Left ventricle myocardium superior (tissue), 1 donor: ENCODE data around the gene AGAP1. TPM values are rescaled to one million over a fixed set of nuclear protein-coding genes. Genes with fewer than 3 reads are reported as not detected.

Experiments used
- ATAC-seq: fragments of 200-7000 bp; cut with Tn5 transposase; one replicate; pipeline ENCODE4 v1.9.1; 2020; ENCODE audit warnings: mild to moderate bottlenecking, moderate library complexity
- DNase-seq: peaks from one replicate; pipeline ENCODE4 v3.0.0-alpha.2; 2020
- intact Hi-C: fragments of 100-400 bp; cut with micrococcal nuclease; formaldehyde crosslinking; loops from one replicate; pipeline ENCODE4 v1.11.0; 2022
- total RNA-seq: library from RNA; stranded (reverse); fragmentation: NEBNext Ultra II Directional; extraction: Animal tissue kit (Norgen Biotek cat#: 25700); gene quantifications from one replicate; pipeline ENCODE4 v1.2.1, GENCODE V29; 2021
- donor health status: DM: no; HTN: yes; CAD: no; lungs with severe emphysema.

Gene AGAP1
- total RNA-seq, 1 donor from 2014 or later = 22.3 TPM

GRCh38 chr2:235979037-235979436 lies 485.2 kb downstream of the AGAP1 start:
- DNase-seq (no peak), ATAC-seq (no peak)
- intact Hi-C loops = no loop called here

GRCh38 chr2:235979753-235980435 lies 486.1 kb downstream of the AGAP1 start:
- DNase-seq (no peak), ATAC-seq (no peak)
- intact Hi-C loops = no loop called here

GRCh38 chr2:235981631-235982030 lies 487.8 kb downstream of the AGAP1 start:
- DNase-seq = no peak
- ATAC-seq = no peak

GRCh38 chr2:235983016-235983415 lies 489.2 kb downstream of the AGAP1 start:
- ATAC-seq (no peak), DNase-seq (no peak)
- intact Hi-C loops = no loop called here

More at GRCh38 chr2:235981631-235982030, 487.8 kb downstream of the AGAP1 start:
- intact Hi-C loops = no loop called here

GRCh38 chr2:235984552-235984951 lies 490.7 kb downstream of the AGAP1 start:
- intact Hi-C loops = no loop called here
- no peak for DNase-seq
- ATAC-seq = no peak

GRCh38 chr2:235986361-235986760 lies 492.5 kb downstream of the AGAP1 start:
- intact Hi-C loops = no loop called here
- no peak for ATAC-seq
- no peak for DNase-seq

- ATAC-seq = no peak
- intact Hi-C loops = no loop called here
Observed at GRCh38 chr2:235988271-235989015, 494.6 kb downstream of the AGAP1 start.

GRCh38 chr2:235989591-235989990 lies 495.7 kb downstream of the AGAP1 start:
- DNase-seq (no peak), ATAC-seq (peak; percentile 10)
- intact Hi-C loops = no loop called here

More at GRCh38 chr2:235988271-235989015, 494.6 kb downstream of the AGAP1 start:
- DNase-seq = no peak

- ATAC-seq (peak; percentile 96), DNase-seq (peak; percentile 80)
- intact Hi-C loops = no loop called here
Observed at GRCh38 chr2:235990344-235990743, 496.5 kb downstream of the AGAP1 start.

GRCh38 chr2:235992024-235992423 lies 498.2 kb downstream of the AGAP1 start:
- ATAC-seq = no peak
- intact Hi-C loops = no loop called here
- no peak for DNase-seq

- intact Hi-C loops = no loop called here
- ATAC-seq = no peak
- DNase-seq = no peak
Observed at GRCh38 chr2:235996419-235996818, 502.6 kb downstream of the AGAP1 start.

GRCh38 chr2:235999011-235999410 lies 505.2 kb downstream of the AGAP1 start:
- intact Hi-C loops = no loop called here
- DNase-seq (no peak), ATAC-seq (no peak)

GRCh38 chr2:236001166-236001828 lies 507.5 kb downstream of the AGAP1 start:
- intact Hi-C loops = no loop called here
- ATAC-seq = no peak
- DNase-seq = no peak

GRCh38 chr2:236001854-236002253 lies 508.0 kb downstream of the AGAP1 start:
- intact Hi-C loops = no loop called here
- no peak for DNase-seq
- no peak for ATAC-seq

- DNase-seq (no peak), ATAC-seq (no peak)
- intact Hi-C loops = no loop called here
Observed at GRCh38 chr2:236008006-236008405, 514.2 kb downstream of the AGAP1 start.

GRCh38 chr2:236008857-236009256 lies 515.0 kb downstream of the AGAP1 start:
- intact Hi-C loops = no loop called here
- ATAC-seq = no peak
- no peak for DNase-seq

GRCh38 chr2:236010920-236011685 lies 517.3 kb downstream of the AGAP1 start:
- ATAC-seq = no peak
- no peak for DNase-seq
- intact Hi-C loops = no loop called here

GRCh38 chr2:236012155-236012554 lies 518.3 kb downstream of the AGAP1 start:
- DNase-seq (no peak), ATAC-seq (no peak)
- intact Hi-C loops = no loop called here

- DNase-seq (no peak), ATAC-seq (no peak)
- intact Hi-C loops = no loop called here
Observed at GRCh38 chr2:236014408-236015131, 520.7 kb downstream of the AGAP1 start.
